HepG2 (cell line): ENCODE data around the gene CEP20. TPM values are rescaled to one million over a fixed set of nuclear protein-coding genes. Genes with fewer than 3 reads are reported as not detected.
"Not testable (repeated sequence)": the region's sequence is repeated elsewhere in the genome, so short reads cannot be mapped to it uniquely, and the experiment has no call there.

Source experiments
- ATAC-seq: fragments of 200-7000 bp; cut with Tn5 transposase; 3 replicates; pipeline ENCODE4 v1.9.1; 2020; ENCODE audit warnings: mild to moderate bottlenecking, moderate library complexity
- BruUV-seq: library from RNA; stranded (reverse); fragments of 400-500 nt; replicated peaks from 2 replicates; lab custom pipeline; 2021; lab: Mats Ljungman, UMichigan
- CTCF ChIA-PET: fragments of 300-600 bp; formaldehyde crosslinking; extraction: SDS; loops from one replicate; lab custom pipeline; 2021; ENCODE audit warnings: low total read pairs, inconsistent platforms, low intra/inter-chr PET ratio; lab: Yijun Ruan, JAX
- POLR2A ChIA-PET: fragments of 350-600 bp; sonication (Branson Sonifier 250); formaldehyde crosslinking; loops from one replicate; lab custom pipeline; 2020; ENCODE audit warnings: antibody characterized with exemption, inconsistent platforms; lab: Yijun Ruan, JAX
- DNase-seq: peaks from one replicate; pipeline ENCODE4 v3.0.0-alpha.2; 2015; ENCODE audit warnings: low spot score
- FAIRE-seq: peaks from 3 replicates; lab custom pipeline; 2011; peaks lifted over from hg19 to GRCh38; lab: Jason Lieb, UNC
- H2AFZ ChIP-seq: one replicate; pipeline ENCODE4 v1.6.1; 2011; ENCODE audit warnings: low read length, inconsistent platforms
- H3K27ac ChIP-seq: fragments of 300-600 bp; 3 replicates; pipeline ENCODE4 v1.8.0; 2011; ENCODE audit warnings: mixed run types, mild to moderate bottlenecking, mixed read lengths, low read length, inconsistent platforms; ENCODE audit not compliant: insufficient read depth; ENCODE audit errors: extremely low read length
- H3K27me3 ChIP-seq, 2 experiments: fragments of 200-600 bp in 1 of 2; 2 replicates in 1 of 2; 3 replicates in 1 of 2; pipeline versions ENCODE4 v1.6.0 to v1.8.0; 2011; ENCODE audit warnings: low read length in 2 of 2, mild to moderate bottlenecking in 2 of 2, moderate library complexity in 2 of 2, inconsistent platforms in 1 of 2; ENCODE audit not compliant: insufficient read depth in 2 of 2, control insufficient read depth in 1 of 2
- H3K36me3 ChIP-seq, 2 experiments: fragments of 200-600 bp in 1 of 2; replicated peaks in 1 of 2; 2 replicates in 1 of 2; 3 replicates in 1 of 2; pipeline versions ENCODE4 v1.5.1 to v1.8.0; 2011; ENCODE audit warnings: low read length in 2 of 2, inconsistent platforms in 1 of 2; ENCODE audit not compliant: insufficient read depth in 2 of 2, control insufficient read depth in 1 of 2
- H3K4me1 ChIP-seq: 2 replicates; pipeline ENCODE4 v1.5.1; 2012; ENCODE audit warnings: low read length, inconsistent platforms; ENCODE audit not compliant: insufficient read depth
- H3K4me2 ChIP-seq: 2 replicates; pipeline ENCODE4 v1.6.0; 2011; ENCODE audit warnings: low read depth, low read length, inconsistent platforms
- H3K4me3 ChIP-seq, 3 experiments: fragments of 200-600 bp in 1 of 3; sonication (generic), shearing (Covaris generic) in 1 of 3; replicated peaks in 1 of 3; 2 replicates each; pipeline ENCODE4 v1.5.1; 2011 to 2016; ENCODE audit warnings: low read length in 3 of 3, inconsistent platforms in 2 of 3, low read depth in 2 of 3, mild to moderate bottlenecking in 2 of 3, control low read depth in 1 of 3, mixed read lengths in 1 of 3; ENCODE audit not compliant: insufficient read depth in 1 of 3
- H3K79me2 ChIP-seq: one replicate; pipeline ENCODE4 v1.6.1; 2011; ENCODE audit warnings: low read length, inconsistent platforms; ENCODE audit not compliant: insufficient read depth
- H3K9ac ChIP-seq: 2 replicates; pipeline ENCODE4 v1.6.0; 2011; ENCODE audit warnings: mild to moderate bottlenecking, low read depth, low read length, inconsistent platforms; ENCODE audit not compliant: insufficient read depth
- H3K9me3 ChIP-seq: 2 replicates; pipeline ENCODE4 v1.5.1; 2012; ENCODE audit warnings: mild to moderate bottlenecking, low read length
- H4K20me1 ChIP-seq: 2 replicates; pipeline ENCODE4 v1.6.0; 2011; ENCODE audit warnings: inconsistent platforms, mild to moderate bottlenecking, low read length, moderate library complexity; ENCODE audit not compliant: insufficient read depth
- ATF7 ChIP-seq, 2 experiments: fragments of 450-650 bp in 1 of 2; sonication (generic) in 1 of 2; formaldehyde crosslinking in 1 of 2; IDR thresholded peaks; 2 replicates each; pipeline versions ENCODE4 v1.4.0 to v1.6.1; 2016 to 2020; ENCODE audit warnings: antibody characterized with exemption in 1 of 2, mild to moderate bottlenecking in 1 of 2, missing genetic modification reagents in 1 of 2
- CREB1 ChIP-seq, 2 experiments: fragments of 450-650 bp in 1 of 2; IDR thresholded peaks; 2 replicates each; pipeline ENCODE4 v1.6.1; 2016 to 2017; ENCODE audit warnings: control low read depth in 1 of 2, mild to moderate bottlenecking in 1 of 2, missing compliant biosample characterization in 1 of 2, missing genetic modification characterization in 1 of 2
- E2F5 ChIP-seq: sonication (generic); formaldehyde crosslinking; conservative IDR thresholded peaks from 2 replicates; pipeline ENCODE4 v1.4.0; 2020; ENCODE audit warnings: missing genetic modification reagents
- FOSL1 ChIP-seq: sonication (generic); formaldehyde crosslinking; IDR thresholded peaks from 2 replicates; pipeline ENCODE4 v1.9.0; 2021; ENCODE audit warnings: missing genetic modification reagents, borderline replicate concordance
- NFKB2 ChIP-seq: sonication (generic); formaldehyde crosslinking; IDR thresholded peaks from 2 replicates; pipeline ENCODE4 v1.4.0; 2020; ENCODE audit warnings: missing genetic modification reagents, borderline replicate concordance
- RARA ChIP-seq: IDR thresholded peaks from 2 replicates; pipeline ENCODE4 v1.6.1; 2016; ENCODE audit warnings: missing genetic modification reagents, missing compliant biosample characterization
- ZMYM3 ChIP-seq: sonication (generic); formaldehyde crosslinking; IDR thresholded peaks from 2 replicates; pipeline ENCODE4 v1.5.1; 2020; ENCODE audit warnings: mild to moderate bottlenecking, missing genetic modification reagents
- ZNF496 ChIP-seq: sonication (generic); formaldehyde crosslinking; IDR thresholded peaks from 2 replicates; pipeline ENCODE4 v1.8.1; 2023; ENCODE audit warnings: mild to moderate bottlenecking, moderate library complexity, missing genetic modification reagents; ENCODE audit not compliant: insufficient replicate concordance
- ZNF746 ChIP-seq: sonication (generic); formaldehyde crosslinking; IDR thresholded peaks from 2 replicates; pipeline ENCODE4 v1.8.0; 2022; ENCODE audit warnings: mild to moderate bottlenecking, missing genetic modification reagents
- ZNF792 ChIP-seq: IDR thresholded peaks from 2 replicates; pipeline ENCODE4 v1.6.1; 2016
- ZSCAN5A ChIP-seq: sonication (generic); formaldehyde crosslinking; IDR thresholded peaks from 2 replicates; pipeline ENCODE4 v1.8.0; 2022; ENCODE audit warnings: mild to moderate bottlenecking, missing genetic modification reagents, borderline replicate concordance
- WGBS: methylation state at CpG from one replicate; pipeline ENCODE4 v1.1.6; 2017; ENCODE audit warnings: low lambda C conversion rate; 5-methylcytosine and 5-hydroxymethylcytosine counted together
- in situ Hi-C: cut with HindIII; loops from 2 replicates; pipeline ENCODE4 v1.10.0; 2017; ENCODE audit warnings: low pct_unique_long_range_greater_than_20kb; ENCODE audit not compliant: extremely low pct_ligation_motif_present
- intact Hi-C: fragments of 100-400 bp; cut with micrococcal nuclease; formaldehyde crosslinking; loops from one replicate; pipeline ENCODE4 v1.10.0; 2022; ENCODE audit not compliant: unreplicated experiment
- polyA plus RNA-seq, 8 experiments: library from polyadenylated mRNA; depleted of rRNA in 3 of 8; stranded (reverse) in 7 of 8; unstranded in 1 of 8; fragments of >200 nt; fragmentation: Illumina TruSeq in 4 of 8; extraction: Trizol in 4 of 8; gene quantifications; 2 replicates each; pipeline versions ENCODE4 v1.2.1 to v1.2.3, GENCODE V29; 2011 to 2016; ENCODE audit warnings: low read depth in 4 of 8, missing spikeins in 1 of 8, mixed read lengths in 1 of 8; ENCODE audit not compliant: insufficient read depth in 1 of 8
- total RNA-seq, 5 experiments: library from RNA; depleted of rRNA; stranded (reverse); fragments of >200 nt; fragmentation: Illumina TruSeq; extraction: Trizol; gene quantifications; 2 replicates each; pipeline ENCODE4 v1.2.3, GENCODE V29; 2016; ENCODE audit warnings: low read depth in 1 of 5

CEP20 gene
- total and polyA plus RNA-seq, 2 of the 13 experiments (the other 11 are each of a cell fraction or from before 2014, with no cell fraction given): 53.0 to 54.1 TPM

- DNase-seq, H3K27ac ChIP-seq, ATAC-seq, H4K20me1 ChIP-seq, in situ Hi-C loops, H3K27me3 ChIP-seq, CTCF ChIA-PET, H3K4me2 ChIP-seq, H3K9me3 ChIP-seq, H3K4me3 ChIP-seq, BruUV-seq, H3K79me2 ChIP-seq, H3K9ac ChIP-seq, H3K36me3 ChIP-seq, FAIRE-seq, intact Hi-C loops, H2AFZ ChIP-seq, POLR2A ChIA-PET: not testable (repeated sequence)
- peaks cover 11% of the 10 kb centered on the region; the same call in 1 of the 2 replicates for H3K4me1 ChIP-seq
- 39% methylated on average over 3 of the region's 3 CpGs for WGBS
- TF ChIP-seq ZMYM3 (CRISPR knock-in tag): peak; percentile 63; the same call in 1 of the 2 replicates
These were observed 29.9 kb upstream of the CEP20 start for GRCh38 chr16:15918314-15918713.

GRCh38 chr16:15916323-15916722, 27.9 kb upstream of the CEP20 start:
- no peak for ATAC-seq
- Histone ChIP-seq H3K9ac (no peak overlapping the region), H3K27me3 (no peaks in the 10 kb centered on the region; a peak in 1 of 5 replicates), H3K4me3 (no peak overlapping the region), H3K27ac (no peak overlapping the region), H2AFZ (no peak overlapping the region), H3K79me2 (no peaks in the 10 kb centered on the region), H4K20me1 (no peaks in the 10 kb centered on the region), H3K9me3 (no peaks in the 10 kb centered on the region), H3K4me2 (no peak overlapping the region), H3K36me3 (no peaks in the 10 kb centered on the region), H3K4me1 (peaks cover 17% of the 10 kb centered on the region)
- POLR2A ChIA-PET: no interaction called here
- DNase-seq: no peak
- no peak for FAIRE-seq
- 47% methylated on average over 8 of the region's 8 CpGs for WGBS
- no TSS peak for BruUV-seq
- CTCF ChIA-PET: no interaction called here
- intact Hi-C loops: no loop called here
- in situ Hi-C loops: no loop called here
- TF ChIP-seq E2F5 (CRISPR knock-in tag): no peak
- no peak for TF ChIP-seq ZNF746
- peak; percentile 58; the same call in 1 of the 2 replicates for TF ChIP-seq CREB1 (IDR thresholded peaks at IDR 0.05)
- no peak for TF ChIP-seq CREB1 (CRISPR knock-in tag; IDR thresholded peaks at IDR 0.05)
- TF ChIP-seq ZSCAN5A (CRISPR knock-in tag): peak; percentile 56; the same call in 1 of the 2 replicates
- TF ChIP-seq ATF7 (IDR thresholded peaks at IDR 0.05): peak; percentile 93
- no peak for TF ChIP-seq ATF7 (CRISPR knock-in tag; IDR thresholded peaks at IDR 0.05)
- no peak for TF ChIP-seq ZNF792 (CRISPR knock-in tag)
- no peak for TF ChIP-seq ZNF496
- TF ChIP-seq RARA: no peak
- TF ChIP-seq NFKB2 (CRISPR knock-in tag): no peak
- TF ChIP-seq FOSL1 (CRISPR knock-in tag): no peak
